HEK293 (cell line): Measurements from ENCODE around the gene ZNF761.

Experiments
- CTCF ChIA-PET: fragments of 350-600 bp; formaldehyde crosslinking; extraction: SDS; loops from one replicate; lab custom pipeline; 2021; ENCODE audit warnings: antibody characterized with exemption; lab: Yijun Ruan, JAX
- POLR2A ChIA-PET: fragments of 300-600 bp; formaldehyde crosslinking; extraction: SDS; loops from one replicate; lab custom pipeline; 2020; ENCODE audit warnings: antibody characterized with exemption, inconsistent platforms; lab: Yijun Ruan, JAX
- H3K27ac ChIP-seq: fragments of 200-500 bp; sonication (Bioruptor generic); 2 replicates; pipeline ENCODE4 v1.5.1; 2014; ENCODE audit warnings: low read depth, low read length, control low read depth, inconsistent platforms; ENCODE audit errors: extremely low read depth
- H3K36me3 ChIP-seq, 2 experiments: fragments of 200-500 bp in 1 of 2; sonication (Bioruptor generic) in 1 of 2; 1 replicate in 1 of 2; 2 replicates in 1 of 2; pipeline ENCODE4 v1.5.1; 2014 to 2017; ENCODE audit warnings: inconsistent platforms in 2 of 2, low read length in 2 of 2; ENCODE audit not compliant: control insufficient read depth in 2 of 2, insufficient read depth in 1 of 2
- H3K4me1 ChIP-seq: fragments of 200-500 bp; sonication (Bioruptor generic); 2 replicates; pipeline ENCODE4 v1.5.1; 2014; ENCODE audit warnings: mild to moderate bottlenecking, low read length, inconsistent platforms; ENCODE audit not compliant: control insufficient read depth, insufficient read depth
- H3K4me3 ChIP-seq: 2 replicates; pipeline ENCODE4 v1.5.1; 2011; ENCODE audit warnings: low read depth, mild to moderate bottlenecking, control low read depth, low read length, moderate library complexity
- H3K9me3 ChIP-seq: fragments of 200-500 bp; sonication (Bioruptor generic); 2 replicates; pipeline ENCODE4 v1.5.1; 2014; ENCODE audit warnings: low read depth, low read length, inconsistent platforms; ENCODE audit not compliant: control insufficient read depth, insufficient read depth
- MYNN ChIP-seq: fragments of 450-650 bp; formaldehyde crosslinking; IDR thresholded peaks from 2 replicates; pipeline ENCODE4 v1.5.1; 2016; ENCODE audit warnings: missing biosample characterization, missing genetic modification characterization, borderline replicate concordance
- ZBTB20 ChIP-seq: fragments of 450-650 bp; formaldehyde crosslinking; IDR thresholded peaks from 2 replicates; pipeline ENCODE4 v1.5.1; 2016; ENCODE audit warnings: missing biosample characterization, missing genetic modification characterization
- ZBTB21 ChIP-seq: fragments of 450-650 bp; formaldehyde crosslinking; IDR thresholded peaks from 2 replicates; pipeline ENCODE4 v1.5.1; 2017; ENCODE audit warnings: missing biosample characterization, missing genetic modification characterization
- ZBTB49 ChIP-seq: fragments of 450-650 bp; formaldehyde crosslinking; IDR thresholded peaks from 2 replicates; pipeline ENCODE4 v1.5.1; 2016; ENCODE audit warnings: missing biosample characterization, missing genetic modification characterization, low read depth
- ZBTB8A ChIP-seq: fragments of 450-650 bp; formaldehyde crosslinking; IDR thresholded peaks from 2 replicates; pipeline ENCODE4 v1.5.1; 2016; ENCODE audit warnings: missing biosample characterization, missing genetic modification characterization
- ZFP41 ChIP-seq: fragments of 450-650 bp; formaldehyde crosslinking; IDR thresholded peaks from 2 replicates; pipeline ENCODE4 v1.5.1; 2016; ENCODE audit warnings: missing biosample characterization, missing genetic modification characterization, borderline replicate concordance
- ZNF112 ChIP-seq: fragments of 450-650 bp; formaldehyde crosslinking; IDR thresholded peaks from 2 replicates; pipeline ENCODE4 v1.5.0; 2017; ENCODE audit warnings: missing biosample characterization, missing genetic modification characterization
- ZNF121 ChIP-seq: fragments of 450-650 bp; formaldehyde crosslinking; IDR thresholded peaks from 2 replicates; pipeline ENCODE4 v1.5.1; 2016; ENCODE audit warnings: missing biosample characterization, missing genetic modification characterization
- ZNF184 ChIP-seq: fragments of 450-650 bp; IDR thresholded peaks from 2 replicates; pipeline ENCODE4 v1.5.1; 2018; ENCODE audit warnings: missing biosample characterization, mild to moderate bottlenecking, missing genetic modification characterization
- ZNF24 ChIP-seq: fragments of 450-650 bp; formaldehyde crosslinking; IDR thresholded peaks from 2 replicates; pipeline ENCODE4 v1.5.1; 2016; ENCODE audit warnings: missing biosample characterization, missing genetic modification characterization
- ZNF324 ChIP-seq: fragments of 450-650 bp; formaldehyde crosslinking; IDR thresholded peaks from 2 replicates; pipeline ENCODE4 v1.5.1; 2016; ENCODE audit warnings: missing biosample characterization, missing genetic modification characterization
- ZNF354C ChIP-seq: fragments of 450-650 bp; formaldehyde crosslinking; IDR thresholded peaks from 2 replicates; pipeline ENCODE4 v1.5.1; 2016; ENCODE audit warnings: missing biosample characterization, missing genetic modification characterization, low read depth, borderline replicate concordance
- ZNF37A ChIP-seq: fragments of 450-650 bp; IDR thresholded peaks from 2 replicates; pipeline ENCODE4 v1.5.1; 2018; ENCODE audit warnings: missing biosample characterization, missing genetic modification characterization
- ZNF391 ChIP-seq: fragments of 450-650 bp; formaldehyde crosslinking; IDR thresholded peaks from 2 replicates; pipeline ENCODE4 v1.5.1; 2016; ENCODE audit warnings: low read depth, missing biosample characterization, missing genetic modification characterization, borderline replicate concordance
- ZNF449 ChIP-seq: fragments of 450-650 bp; formaldehyde crosslinking; IDR thresholded peaks from 2 replicates; pipeline ENCODE4 v1.5.1; 2017; ENCODE audit warnings: missing biosample characterization, mild to moderate bottlenecking, missing genetic modification characterization, moderate library complexity
- ZNF518A ChIP-seq: fragments of 450-650 bp; formaldehyde crosslinking; conservative IDR thresholded peaks from 2 replicates; pipeline ENCODE4 v1.5.1; 2016; ENCODE audit warnings: low read depth, missing biosample characterization, missing genetic modification characterization
- ZNF596 ChIP-seq: fragments of 450-650 bp; IDR thresholded peaks from 2 replicates; pipeline ENCODE4 v1.5.0; 2018; ENCODE audit warnings: missing biosample characterization, mild to moderate bottlenecking, missing genetic modification characterization, moderate library complexity
- ZNF610 ChIP-seq: fragments of 450-650 bp; formaldehyde crosslinking; IDR thresholded peaks from 2 replicates; pipeline ENCODE4 v1.5.1; 2016; ENCODE audit warnings: missing biosample characterization, missing genetic modification characterization, borderline replicate concordance
- ZNF623 ChIP-seq: fragments of 450-650 bp; formaldehyde crosslinking; IDR thresholded peaks from 2 replicates; pipeline ENCODE4 v1.5.1; 2016; ENCODE audit warnings: missing biosample characterization, missing genetic modification characterization
- ZNF658 ChIP-seq: fragments of 450-650 bp; formaldehyde crosslinking; IDR thresholded peaks from 2 replicates; pipeline ENCODE4; 2016; ENCODE audit warnings: missing biosample characterization, missing genetic modification characterization
- ZNF704 ChIP-seq: fragments of 450-650 bp; formaldehyde crosslinking; IDR thresholded peaks from 2 replicates; pipeline ENCODE4 v1.5.1; 2016; ENCODE audit warnings: missing biosample characterization, missing genetic modification characterization
- ZNF707 ChIP-seq: fragments of 450-650 bp; formaldehyde crosslinking; IDR thresholded peaks from 2 replicates; pipeline ENCODE4 v1.5.1; 2016; ENCODE audit warnings: missing biosample characterization, missing genetic modification characterization
- ZNF76 ChIP-seq: fragments of 450-650 bp; formaldehyde crosslinking; IDR thresholded peaks from 2 replicates; pipeline ENCODE4; 2016; ENCODE audit warnings: low read depth, missing biosample characterization, missing genetic modification characterization, borderline replicate concordance
- ZNF791 ChIP-seq: fragments of 450-650 bp; formaldehyde crosslinking; IDR thresholded peaks from 2 replicates; pipeline ENCODE4 v1.5.1; 2016; ENCODE audit warnings: missing biosample characterization, missing genetic modification characterization
- ZSCAN18 ChIP-seq: fragments of 450-650 bp; formaldehyde crosslinking; IDR thresholded peaks from 2 replicates; pipeline ENCODE4 v1.5.1; 2016; ENCODE audit warnings: missing biosample characterization, missing genetic modification characterization

Gene ZNF761

GRCh38 chr19:53504885-53505284 is 73.1 kb downstream of the ZNF761 start:
- Histone ChIP-seq H3K27ac (no peak overlapping the region), H3K4me1 (no peaks in the 10 kb centered on the region), H3K9me3 (no peaks in the 10 kb centered on the region; the same call in 1 of the 2 replicates), H3K36me3 (no peaks in the 10 kb centered on the region), H3K4me3 (no peak overlapping the region)
- TF ChIP-seq MYNN (no peak), ZNF707 (no peak), ZNF391 (no peak), ZBTB49 (tag by site-specific recombination) (no peak), ZNF354C (tag by site-specific recombination) (no peak), ZNF112 (tag by site-specific recombination) (no peak), ZBTB21 (no peak), ZNF704 (tag by site-specific recombination) (no peak), ZBTB20 (tag by site-specific recombination) (no peak), ZNF121 (tag by site-specific recombination) (no peak), ZNF76 (tag by site-specific recombination) (no peak), ZNF24 (no peak), ZNF658 (tag by site-specific recombination) (no peak), ZNF596 (tag by site-specific recombination) (no peak)
- POLR2A ChIA-PET, result no interaction called here
- CTCF ChIA-PET, result interaction anchor here (0.6 to 1.6 kb wide), 3 partner anchors 10 to 182 kb away, joined by 3 to 5 read pairs (median 3); no protein-coding TSS in a partner anchor

- H3K4me1 ChIP-seq, result no peaks in the 10 kb centered on the region
- H3K4me3 ChIP-seq, result no peak overlapping the region
- no peaks in the 10 kb centered on the region for H3K36me3 ChIP-seq
- no peak overlapping the region for H3K27ac ChIP-seq
- POLR2A ChIA-PET, result no interaction called here
- CTCF ChIA-PET, result interaction anchor here (0.6 to 1.6 kb wide), 2 partner anchors 82 to 1225 kb away, joined by 3 to 4 read pairs; no protein-coding TSS in a partner anchor
- no peaks in the 10 kb centered on the region; the same call in 1 of the 2 replicates for H3K9me3 ChIP-seq
- TF ChIP-seq ZNF37A (tag by site-specific recombination), result no peak
- no peak for TF ChIP-seq ZNF518A (tag by site-specific recombination)
- TF ChIP-seq ZNF324 (tag by site-specific recombination), result no peak
- no peak for TF ChIP-seq ZNF610
- no peak for TF ChIP-seq ZNF449 (tag by site-specific recombination)
- TF ChIP-seq ZSCAN18 (tag by site-specific recombination), result no peak
- TF ChIP-seq ZNF623 (tag by site-specific recombination), result no peak
- TF ChIP-seq ZNF184 (tag by site-specific recombination), result no peak
- no peak for TF ChIP-seq ZBTB8A
- no peak for TF ChIP-seq ZNF791 (tag by site-specific recombination)
- TF ChIP-seq ZBTB21, result no peak
- no peak for TF ChIP-seq ZFP41
These were observed 74.9 kb downstream of the ZNF761 start for GRCh38 chr19:53506728-53507127.
